Activated CD4-positive, alpha-beta T cell treated with anti-CD3 and anti-CD28 coated beads, Interleukin-2, amount 50 U/mL, for 1 hour (primary cell): Measurements from ENCODE around the gene INO80C.

Source experiments
- DNase-seq: peaks from one replicate; pipeline ENCODE4 v3.0.0-alpha.2; 2020

INO80C gene, protein sequence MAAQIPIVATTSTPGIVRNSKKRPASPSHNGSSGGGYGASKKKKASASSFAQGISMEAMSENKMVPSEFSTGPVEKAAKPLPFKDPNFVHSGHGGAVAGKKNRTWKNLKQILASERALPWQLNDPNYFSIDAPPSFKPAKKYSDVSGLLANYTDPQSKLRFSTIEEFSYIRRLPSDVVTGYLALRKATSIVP

DNA sequence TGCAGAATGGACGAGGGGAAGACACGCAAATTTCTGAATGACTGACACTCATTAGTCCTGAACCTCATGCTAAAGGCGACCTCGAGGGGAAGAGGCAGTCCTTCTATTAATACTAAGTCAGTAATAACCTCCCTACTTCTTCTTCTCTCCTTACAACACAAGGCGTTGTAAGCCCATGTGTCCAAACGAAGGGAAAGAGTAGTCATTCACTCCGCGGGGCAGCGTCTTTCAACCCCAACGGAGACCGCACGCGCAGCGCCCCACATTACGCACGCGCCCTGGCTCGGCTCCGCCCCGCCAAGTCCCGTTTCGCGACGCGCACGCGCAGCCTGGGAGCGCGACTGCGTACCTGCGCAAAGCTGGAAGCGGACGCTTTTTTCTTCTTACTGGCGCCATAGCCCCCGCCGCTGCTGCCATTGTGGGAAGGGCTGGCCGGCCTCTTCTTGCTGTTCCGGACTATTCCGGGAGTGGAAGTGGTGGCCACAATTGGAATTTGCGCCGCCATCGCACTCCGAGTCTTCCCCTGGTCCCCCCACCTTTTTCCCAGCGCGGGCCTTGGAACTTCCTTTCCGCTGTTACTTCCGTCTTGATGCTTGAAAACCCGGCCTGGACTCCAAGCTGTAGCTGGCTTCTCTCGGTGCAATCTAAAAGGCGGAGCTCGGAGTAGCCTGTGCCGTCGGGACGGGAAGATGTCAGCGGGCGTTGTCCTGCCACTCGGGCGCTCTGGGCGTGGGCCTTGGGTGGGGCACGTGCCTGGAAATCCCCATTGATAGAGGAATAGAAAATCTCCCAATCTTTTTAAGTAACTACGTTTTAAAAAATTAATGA, at the start of gene INO80C:
TSS of gene INO80C (minus strand) at position 591 of the 828 bp plus-strand sequence. CDS start at position 505, 86 bp downstream.
- DNase-seq = peak; percentile 90

DNA sequence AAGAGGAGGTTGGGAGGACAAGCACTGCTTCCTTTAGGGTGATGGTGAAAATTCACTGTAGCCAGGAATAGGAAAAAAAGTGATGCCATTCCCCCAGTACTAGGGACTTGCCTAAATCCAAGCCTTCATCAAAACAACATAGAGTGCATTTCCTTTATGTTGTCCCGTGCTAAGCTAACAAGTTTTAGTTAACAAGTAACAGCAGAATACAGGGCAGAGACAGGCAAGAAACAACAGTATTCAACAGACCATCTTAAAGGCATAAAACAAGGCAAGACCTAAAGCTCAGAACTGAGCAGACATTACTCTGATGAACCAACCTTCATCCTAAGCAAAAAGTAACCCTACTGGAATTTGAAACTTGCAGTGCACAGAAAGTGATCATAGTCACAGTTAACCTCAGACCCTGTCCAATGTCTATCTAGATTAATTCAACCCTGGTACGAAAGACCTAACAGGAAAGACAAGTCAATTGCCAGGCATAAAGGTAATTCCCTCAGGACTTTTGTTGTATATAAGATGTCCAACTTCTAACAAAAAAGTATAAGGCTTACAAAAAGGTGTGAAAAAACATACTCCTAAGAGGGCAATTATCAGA, 49.3 kb upstream of the INO80C start:
- DNase-seq = no peak

DNA sequence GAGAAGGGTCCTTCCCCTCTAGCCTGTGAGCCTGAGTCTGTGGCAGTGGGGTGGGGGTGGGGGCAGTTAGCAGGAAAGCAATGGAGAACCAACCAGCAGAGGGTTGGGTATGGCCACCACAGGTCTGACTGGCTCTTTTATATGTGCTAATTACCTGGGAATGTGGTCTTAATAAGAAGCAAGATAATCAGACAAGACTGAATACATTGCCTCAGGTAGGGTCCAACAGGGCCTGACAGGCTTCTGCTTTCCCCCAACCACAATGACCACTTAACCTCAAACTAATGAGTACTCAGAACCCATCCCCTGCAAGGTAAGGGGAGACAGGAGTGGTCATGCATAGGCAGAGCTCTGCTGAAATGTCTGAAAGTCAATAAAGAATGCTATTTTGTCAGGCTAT, 44.6 kb upstream of the INO80C start:
- no peak for DNase-seq

DNA sequence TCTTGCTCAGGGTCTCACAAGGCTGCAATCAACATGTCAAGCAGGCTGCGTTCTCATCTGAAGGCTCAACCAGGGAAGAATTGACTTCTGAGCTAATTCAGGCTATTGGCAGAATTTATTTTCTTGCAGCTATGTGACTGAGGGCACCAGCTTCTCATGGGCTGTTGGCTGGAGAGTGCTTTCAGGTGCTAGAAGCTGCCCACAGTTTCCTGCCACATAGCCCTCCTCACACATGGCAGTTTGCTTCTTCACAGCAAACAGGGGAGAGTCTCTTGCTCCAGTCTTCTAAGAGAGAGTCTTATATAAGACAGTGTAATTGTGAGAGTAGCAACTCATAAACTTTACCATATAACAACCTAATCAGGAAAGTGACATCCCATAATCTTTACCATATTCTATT, 37.5 kb upstream of the INO80C start:
- no peak for DNase-seq

DNA sequence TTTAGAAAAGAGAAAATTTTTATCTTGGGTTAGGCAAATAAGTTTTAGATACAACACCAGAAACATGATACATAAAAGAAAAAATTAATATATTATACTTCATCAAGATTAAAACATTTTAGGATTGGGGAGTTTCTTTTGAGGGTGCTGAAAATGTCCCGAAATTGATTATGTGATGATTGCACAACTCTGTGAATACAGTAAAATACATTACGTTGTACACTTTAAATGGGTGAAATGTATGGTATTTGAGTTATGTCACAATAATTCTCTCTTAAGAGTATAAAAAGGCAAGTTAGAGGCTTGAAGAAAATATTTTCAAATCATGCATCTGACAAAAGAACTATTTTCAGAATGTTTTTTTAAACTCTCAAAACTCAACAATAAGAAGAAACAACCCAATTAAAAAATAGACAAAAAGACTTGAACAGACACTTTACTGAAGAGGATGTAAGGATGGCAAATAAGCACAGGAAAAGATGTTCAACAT, 36.2 kb upstream of the INO80C start:
- DNase-seq = no peak

DNA sequence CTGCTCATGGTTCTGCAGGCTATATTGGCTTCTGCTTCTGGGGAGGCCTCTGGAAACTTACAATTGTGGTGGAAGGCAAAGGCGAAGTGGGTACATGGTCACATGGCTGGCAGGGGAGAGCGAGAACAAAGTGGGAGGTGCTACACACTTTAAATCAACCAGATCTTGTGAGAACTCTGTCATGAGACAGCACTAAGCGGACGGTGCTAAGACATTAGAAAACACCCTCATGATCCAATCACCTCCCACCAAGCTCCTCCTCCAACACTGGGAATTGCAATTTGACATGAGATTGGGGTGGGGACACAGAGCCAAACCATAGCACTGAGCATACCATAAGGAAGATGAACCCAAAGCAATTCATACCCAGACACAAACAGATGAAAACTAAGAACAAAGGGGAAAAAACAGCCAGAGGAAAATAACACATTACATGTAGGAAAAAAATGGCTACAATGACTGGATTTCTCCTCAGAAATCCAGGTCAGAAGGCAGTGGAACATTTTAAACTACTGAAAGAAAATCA, 31.1 kb upstream of the INO80C start:
- DNase-seq = no peak

DNA sequence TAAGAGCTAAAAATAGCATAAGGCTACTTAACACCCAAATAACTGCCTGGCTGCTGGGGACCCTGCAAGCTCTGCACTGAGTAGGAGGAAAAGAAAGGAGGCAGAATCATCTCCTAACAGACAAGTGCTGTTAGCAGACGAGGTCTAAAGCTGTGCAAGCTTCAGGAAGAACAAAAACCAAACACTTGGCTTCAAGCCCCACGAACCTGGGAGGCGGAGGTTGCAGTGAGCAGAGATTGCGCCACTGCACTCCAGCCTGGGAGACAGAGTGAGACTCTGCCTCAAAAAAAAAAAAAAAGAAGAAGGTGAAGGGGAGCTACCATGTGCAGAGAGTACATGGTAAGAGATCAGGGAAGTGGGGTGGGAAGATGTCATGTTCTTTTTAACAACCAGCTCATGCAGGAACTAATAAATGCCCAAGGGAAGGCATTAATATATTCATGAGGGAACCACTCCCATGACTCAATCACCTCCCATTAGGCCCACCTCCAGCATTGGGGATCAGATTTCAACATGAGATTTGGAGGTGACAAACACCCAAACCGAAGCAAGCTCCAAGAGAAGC, 28.8 kb upstream of the INO80C start:
- no peak for DNase-seq

DNA sequence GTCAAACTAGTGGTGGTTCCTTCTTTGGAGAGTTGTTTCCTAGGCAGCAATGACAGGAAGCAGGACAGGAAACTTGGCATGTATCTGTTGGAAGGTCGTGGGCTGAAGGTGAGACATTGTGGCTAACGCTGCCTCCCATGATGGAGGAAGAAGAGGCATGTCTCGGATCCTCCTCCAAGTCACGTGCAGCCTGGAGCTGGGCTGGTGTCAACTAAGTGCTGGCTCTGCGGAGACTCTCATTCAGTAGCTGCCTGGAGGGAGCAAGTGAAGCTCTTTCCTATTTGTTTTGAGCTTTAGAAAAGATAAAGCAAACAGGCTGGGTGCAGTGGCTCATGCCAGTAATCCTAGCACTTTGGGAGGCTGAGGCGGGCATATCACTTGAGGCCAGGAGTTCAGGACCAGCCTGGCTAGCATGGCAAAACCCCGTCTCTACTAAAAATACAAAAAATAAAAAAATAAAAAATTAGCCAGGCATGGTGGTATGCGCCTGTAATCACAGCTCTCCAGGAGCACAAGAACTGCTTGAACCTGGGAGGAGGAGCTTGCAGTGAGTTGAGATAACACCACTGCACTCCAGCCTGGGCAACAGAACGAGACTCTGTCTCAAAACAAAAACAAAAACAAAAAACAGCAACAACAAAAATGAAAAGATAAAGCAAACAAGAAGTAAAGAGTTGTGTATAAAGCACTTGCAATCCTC, 28.2 kb upstream of the INO80C start:
- no peak for DNase-seq

DNA sequence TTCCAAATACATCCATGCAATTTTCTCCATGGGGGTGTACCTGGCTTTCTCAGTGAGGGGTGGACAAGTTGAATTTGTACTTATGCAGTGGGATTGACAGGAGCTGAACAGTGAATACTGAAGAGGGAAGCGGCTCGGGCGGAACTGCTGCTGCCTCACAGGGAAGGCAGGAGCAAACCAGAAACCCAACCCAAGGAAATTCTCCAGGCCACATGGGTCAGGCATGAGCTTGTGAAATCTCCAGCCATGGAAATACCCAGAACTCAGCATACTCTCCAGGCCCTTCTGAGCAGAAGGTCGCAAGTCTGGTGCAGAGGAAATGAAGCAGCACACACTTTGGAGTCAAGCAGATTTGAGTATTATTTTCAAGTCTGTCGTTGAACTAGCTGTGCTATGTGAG, 26.5 kb upstream of the INO80C start:
- no peak for DNase-seq

DNA sequence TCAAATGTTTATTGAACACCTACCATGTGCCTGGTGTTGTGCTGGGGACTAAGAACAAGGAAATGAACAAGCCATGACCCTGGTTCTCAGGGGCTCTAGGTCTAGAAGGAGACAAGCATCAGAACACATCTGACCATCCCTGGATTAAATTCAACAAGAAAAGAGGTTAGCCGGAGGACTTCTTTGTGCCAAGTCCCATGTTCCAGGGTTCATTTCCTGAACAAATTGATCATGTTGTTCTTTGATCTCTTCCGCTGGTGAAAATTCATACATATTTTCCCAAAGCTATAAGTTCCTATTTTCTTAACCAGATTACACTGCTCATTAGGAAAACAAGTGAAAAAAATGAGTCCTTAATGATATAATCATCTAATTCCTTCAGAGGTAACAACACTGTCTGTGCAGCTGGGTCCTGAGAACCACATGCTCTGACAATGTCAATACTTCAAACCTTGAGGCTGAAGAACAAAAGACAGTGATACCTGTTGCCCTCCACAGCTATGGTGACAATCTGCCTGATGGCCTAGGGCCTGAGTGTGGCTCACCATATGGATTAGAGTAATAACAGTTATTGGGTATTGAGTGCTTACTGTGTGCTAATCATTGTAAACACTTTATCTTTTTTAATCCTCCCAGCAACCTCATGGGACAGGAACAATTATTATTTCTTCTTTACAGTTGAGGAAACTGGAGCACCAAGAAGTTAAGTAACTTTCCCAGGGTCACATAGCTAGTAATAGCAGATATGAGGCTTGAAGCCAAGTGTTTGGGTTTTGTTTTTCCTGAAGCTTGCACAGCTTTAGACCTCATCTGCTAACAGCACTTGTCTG, 24.6 kb upstream of the INO80C start:
- DNase-seq = no peak

DNA sequence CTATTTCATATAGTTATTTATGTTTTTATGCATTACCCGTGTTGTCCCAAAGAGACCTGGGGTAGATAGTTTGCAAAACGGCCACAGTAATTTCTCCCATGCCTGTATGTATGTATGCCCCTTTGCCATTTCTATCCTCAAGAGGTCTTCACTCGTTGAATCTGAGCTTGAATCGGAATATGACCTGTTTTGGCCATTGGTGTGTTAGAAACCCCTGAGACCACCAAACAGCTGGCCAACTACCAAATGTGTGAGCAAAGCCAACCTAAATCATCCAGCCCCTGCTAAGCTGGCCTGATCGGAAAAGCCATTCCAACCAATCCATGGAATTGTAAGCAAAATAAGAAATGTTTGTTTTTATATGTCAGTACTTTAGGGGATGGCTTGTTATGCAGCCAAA, 23.4 kb upstream of the INO80C start:
- DNase-seq = no peak

DNA sequence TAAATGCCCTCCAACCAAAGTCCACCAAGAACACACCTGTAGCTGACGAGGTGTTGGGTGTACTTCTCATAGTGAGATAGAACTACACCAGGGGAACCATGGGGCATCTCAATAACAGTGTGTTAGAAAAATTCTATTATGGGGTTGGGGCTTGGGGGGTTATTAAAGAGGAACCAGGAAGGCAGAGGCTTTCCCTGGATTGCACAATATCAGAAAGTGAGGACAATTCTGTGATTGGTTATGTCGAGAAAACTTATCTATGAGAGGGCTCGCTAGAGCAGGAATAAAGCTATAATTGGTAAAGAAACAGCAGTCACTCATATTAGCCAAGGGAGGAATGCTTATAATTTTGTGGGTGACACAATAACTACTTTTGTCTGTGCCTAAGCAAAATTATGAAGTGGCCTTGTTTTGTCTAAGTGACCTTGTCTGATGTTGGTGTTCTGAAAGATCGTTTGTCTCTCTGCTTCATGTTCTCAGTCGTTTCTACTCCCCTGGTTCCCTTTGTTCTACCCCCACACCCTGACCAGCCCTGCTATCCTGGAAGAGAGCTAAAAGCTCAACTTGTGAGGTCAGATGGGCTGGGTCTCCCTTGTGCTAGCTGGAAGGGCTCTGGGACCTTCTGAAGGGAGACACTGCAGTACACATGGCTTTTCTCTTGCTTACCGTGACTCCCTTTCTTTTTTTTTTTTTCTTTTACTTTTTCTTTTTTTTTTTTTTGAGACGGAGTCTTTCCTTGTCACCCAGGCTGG, 21.6 kb upstream of the INO80C start:
- no peak for DNase-seq

DNA sequence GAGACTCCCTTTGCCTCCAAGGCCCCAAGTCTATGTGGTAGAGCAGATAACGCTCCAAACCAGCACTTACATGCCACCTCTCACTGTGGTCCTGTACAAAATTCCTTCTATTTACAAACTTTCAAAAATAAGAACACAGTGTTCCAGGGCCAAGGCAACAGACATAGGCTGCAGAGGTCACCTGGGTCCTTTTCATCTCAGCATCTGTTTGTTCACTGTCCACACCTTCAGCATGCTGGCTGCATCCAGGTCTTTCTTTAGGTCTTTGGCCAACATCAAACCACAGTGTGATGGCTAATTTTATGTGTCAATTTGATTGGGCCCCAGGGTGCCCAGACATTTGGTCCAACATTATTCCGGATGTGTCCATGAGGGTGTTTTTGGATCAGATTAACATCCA, 20.0 kb upstream of the INO80C start:
- no peak for DNase-seq

DNA sequence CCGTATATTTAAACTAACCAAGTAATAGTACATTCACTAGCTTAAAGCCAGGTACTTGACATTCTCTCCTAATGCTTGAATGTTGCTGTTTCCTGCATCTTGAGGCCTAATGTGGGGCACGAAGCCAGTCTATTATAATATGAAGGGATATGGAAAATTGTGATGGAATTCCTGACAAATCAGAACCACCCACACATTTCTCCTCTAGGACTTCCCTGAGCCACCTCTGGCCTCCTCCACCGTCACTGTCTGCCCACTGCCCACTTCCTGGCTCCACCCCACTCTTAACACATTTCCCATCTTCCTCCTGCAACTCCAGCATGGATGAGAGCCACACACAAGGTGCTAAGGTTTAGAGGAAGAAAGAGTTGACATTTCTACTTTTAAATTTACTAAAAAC, 19.0 kb upstream of the INO80C start:
- no peak for DNase-seq

DNA sequence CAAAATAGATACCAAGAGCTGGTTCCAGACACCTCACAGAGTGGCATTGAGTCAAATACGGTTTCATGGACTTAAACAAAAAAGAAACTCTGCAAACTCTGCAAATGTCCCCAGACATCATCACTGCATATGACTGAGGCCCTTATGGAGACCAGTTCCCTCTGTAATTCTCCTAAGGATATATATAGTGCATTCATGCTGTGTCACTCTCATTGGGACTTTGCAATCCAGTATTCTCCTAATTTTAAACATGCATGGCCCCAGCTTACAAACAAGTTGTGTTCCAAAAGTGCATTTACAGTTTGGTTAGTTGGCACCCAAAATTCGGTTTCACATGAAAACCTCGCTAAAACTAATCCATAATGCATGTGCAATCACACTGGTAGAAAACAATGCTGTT, 18.6 kb upstream of the INO80C start:
- DNase-seq = no peak

DNA sequence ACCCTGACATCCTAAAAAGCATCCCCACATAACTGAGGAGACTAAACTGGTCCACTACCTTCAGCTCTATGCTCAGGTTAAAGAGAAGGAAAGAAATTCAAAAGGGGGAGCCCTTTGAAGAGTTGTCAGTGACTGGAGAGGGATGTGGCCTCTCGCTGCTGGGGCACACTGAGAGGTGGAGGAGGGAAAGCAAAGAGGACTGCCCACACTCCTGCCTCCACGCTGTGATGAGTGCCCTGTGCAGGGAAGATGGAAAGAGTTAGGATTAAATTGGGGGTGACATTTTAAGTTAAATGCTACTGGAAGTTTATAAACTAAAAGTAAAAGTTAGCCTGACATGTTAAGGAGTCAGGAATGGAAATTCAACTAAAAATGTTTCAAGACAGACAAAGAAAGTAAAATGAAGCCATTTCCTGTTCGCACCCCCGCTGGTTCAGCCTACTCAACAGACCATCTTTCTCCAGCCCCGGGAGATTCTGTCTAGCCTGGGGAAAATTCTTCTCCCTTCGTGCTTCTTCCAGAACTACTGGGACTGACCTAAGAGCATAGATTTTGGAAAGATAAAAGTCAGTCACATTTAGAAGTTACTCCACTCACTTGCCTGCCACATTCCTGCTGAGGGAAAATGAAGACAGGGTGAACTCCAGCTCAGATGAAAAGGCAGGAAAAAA, 17.8 kb upstream of the INO80C start:
- DNase-seq = no peak

DNA sequence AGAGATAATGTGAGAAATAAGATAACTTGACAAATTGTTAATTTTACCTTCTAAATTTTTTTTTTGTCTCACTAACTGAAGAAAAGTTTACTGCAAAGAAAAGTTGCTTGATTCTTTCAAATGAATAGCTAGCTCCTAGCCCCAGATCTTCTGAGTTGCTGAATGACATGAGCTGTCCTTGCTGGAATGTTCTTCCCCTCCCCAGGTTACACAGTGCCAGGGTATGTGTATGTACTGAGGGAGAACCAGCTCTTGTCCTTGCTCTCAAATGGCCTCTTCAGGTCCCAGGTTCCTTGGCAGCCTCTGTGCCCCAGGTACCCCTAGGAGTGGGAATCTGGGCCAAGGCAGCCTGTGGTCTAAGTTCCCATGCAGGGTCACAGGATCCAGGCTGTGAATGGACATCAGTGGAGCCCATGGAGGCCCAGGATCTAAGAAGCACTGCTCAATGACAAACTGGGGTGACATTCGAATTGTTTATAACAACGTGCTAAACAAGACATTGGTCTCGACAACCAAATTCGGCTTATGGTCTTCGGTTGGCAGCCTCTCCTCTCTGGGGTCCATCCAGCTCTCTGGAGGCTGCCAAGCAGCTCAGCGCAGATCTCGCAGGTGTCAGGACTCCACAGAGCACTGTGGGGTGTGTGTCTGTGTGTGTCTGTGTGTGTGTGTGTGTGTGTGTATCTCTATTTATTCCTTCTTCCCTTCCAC, 17.1 kb upstream of the INO80C start:
- no peak for DNase-seq

DNA sequence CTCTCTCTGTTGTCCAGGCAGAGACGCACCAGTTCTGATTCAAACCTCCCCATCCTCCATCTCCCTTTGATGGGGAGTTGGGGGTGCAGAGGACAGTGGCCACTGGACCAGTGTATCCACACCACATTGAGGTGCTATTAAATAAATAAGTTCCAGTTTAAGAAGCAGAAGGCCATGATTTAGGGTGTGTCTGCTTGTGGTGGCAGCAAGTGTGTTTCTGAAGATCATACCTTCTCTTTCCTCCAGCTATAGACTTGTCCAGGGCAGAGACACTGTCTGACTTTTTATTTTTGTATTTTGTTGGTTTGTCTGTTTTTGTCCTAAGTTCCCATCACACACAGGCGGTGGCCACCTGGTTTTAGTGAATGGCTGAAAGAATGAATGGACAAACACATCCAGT, 16.5 kb upstream of the INO80C start:
- DNase-seq = no peak

DNA sequence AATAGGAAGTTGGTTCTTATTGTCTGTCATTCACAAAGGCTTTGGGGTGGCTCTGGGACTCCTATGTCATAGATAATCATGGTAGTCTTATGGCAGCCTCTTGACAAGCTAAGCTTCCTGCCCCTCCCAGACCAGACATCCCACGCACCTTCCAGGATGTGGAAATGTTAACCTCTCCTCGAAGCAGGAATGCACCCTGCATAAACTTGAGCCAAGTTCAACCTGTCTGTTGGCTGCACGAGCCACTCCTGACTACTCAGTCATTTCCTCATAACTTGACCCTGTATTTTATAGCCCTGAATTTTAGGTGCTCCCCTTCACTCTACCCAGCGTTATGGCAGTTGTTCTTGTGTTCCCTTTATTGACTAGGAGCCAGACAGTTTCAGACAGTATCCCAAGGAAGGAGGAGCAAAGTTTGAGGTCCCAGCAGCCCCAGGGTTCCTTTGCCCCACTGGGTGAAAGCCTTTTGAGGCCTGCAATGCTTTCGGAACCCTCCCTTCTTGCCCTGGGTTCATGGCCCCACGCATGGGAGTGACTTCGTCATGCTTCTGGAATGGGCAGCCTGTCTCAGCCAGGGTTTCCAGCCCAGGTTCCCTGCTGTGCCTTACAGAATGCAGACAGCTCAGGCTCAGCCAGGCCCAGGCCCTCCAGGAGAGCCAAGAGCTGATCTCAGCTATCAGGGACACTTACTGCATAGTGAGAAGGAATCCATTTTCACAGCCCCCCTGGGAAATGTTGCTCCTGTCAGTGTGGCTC, 15.6 kb upstream of the INO80C start:
- no peak for DNase-seq
